ENCODE measurements around the gene MAP3K7CL.
"Not testable (repeated sequence)": the region's sequence is repeated elsewhere in the genome, so short reads cannot be mapped to it uniquely, and the experiment has no call there.

Gene MAP3K7CL

DNA sequence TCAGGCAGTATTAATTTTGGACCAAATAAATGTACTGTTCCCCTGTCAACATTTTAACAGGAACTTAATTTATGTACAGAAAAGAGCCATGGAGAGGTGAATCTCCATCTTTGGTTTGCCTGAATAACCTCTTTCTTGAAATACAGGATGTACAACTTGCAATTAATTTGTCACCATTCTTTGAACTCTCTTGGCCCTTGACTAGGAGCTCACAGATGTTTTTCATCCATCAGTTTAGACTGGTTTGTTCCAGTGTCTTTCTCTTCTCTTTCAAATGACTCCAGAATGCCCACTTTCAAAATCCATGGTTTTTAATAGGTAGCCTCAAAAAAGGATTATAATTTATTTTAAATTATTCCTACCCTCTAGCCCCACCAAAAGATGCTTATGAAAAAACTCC, 5.0 kb downstream of the MAP3K7CL start:
- no peak for DNase-seq

- no peak for DNase-seq
These were observed 5.6 kb downstream of the MAP3K7CL start for GRCh38 chr21:29136033-29136432.

DNA sequence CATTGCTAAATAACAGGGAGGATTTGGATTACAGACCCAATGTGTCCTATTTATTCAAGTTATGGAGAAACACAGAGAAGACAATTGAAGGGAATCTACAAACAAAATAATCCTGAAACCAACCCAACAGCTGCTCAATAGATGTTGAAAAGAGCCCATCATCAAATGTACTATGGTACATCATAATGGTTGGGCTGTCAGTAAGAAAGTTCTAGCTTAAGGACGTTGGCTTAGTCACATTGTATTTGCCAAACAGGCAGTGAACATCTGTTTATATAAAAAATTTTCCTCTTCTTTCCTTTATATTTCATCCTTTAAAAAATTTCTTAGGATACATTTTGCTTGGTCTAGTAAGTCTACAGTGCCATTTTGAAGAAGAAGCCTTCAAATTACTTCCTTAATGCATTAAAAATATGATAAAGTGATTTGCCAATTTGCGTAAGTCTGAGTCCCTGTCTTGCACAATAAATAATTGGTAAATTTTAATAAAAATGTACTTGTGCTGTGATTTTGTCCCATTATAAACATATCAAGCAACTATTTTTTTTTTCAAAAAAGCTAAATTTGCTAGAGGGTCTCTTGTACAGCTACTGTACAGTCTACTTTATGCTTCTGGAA, 14.4 kb downstream of the MAP3K7CL start:
- DNase-seq, result no peak

- DNase-seq, result no peak
These were observed 14.9 kb downstream of the MAP3K7CL start for GRCh38 chr21:29145354-29145782.

- DNase-seq, result no peak
These were observed 15.5 kb downstream of the MAP3K7CL start for GRCh38 chr21:29145852-29146453.

GRCh38 chr21:29146726-29147125, 16.3 kb downstream of the MAP3K7CL start:
- DNase-seq, result no peak

DNA sequence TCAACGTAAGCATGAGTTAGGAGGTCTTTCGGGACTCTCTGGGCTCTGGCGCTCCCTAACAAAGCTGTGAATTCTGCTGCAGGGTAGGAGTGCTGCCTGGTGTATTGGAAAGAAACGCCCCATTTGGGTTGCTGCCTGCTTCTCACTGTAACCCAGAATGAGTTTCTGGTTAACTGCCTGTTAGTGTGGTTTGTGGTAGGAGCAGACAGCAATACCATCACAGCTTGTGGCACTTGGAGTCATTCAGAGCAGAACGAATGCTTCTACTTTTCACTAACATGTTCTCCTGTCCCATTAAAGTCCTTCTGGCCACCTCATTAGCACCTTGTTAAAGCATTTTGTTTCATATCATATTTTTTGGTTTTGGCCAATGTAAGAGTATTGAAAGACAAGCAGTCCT, 18.1 kb downstream of the MAP3K7CL start:
- DNase-seq, result no peak

DNA sequence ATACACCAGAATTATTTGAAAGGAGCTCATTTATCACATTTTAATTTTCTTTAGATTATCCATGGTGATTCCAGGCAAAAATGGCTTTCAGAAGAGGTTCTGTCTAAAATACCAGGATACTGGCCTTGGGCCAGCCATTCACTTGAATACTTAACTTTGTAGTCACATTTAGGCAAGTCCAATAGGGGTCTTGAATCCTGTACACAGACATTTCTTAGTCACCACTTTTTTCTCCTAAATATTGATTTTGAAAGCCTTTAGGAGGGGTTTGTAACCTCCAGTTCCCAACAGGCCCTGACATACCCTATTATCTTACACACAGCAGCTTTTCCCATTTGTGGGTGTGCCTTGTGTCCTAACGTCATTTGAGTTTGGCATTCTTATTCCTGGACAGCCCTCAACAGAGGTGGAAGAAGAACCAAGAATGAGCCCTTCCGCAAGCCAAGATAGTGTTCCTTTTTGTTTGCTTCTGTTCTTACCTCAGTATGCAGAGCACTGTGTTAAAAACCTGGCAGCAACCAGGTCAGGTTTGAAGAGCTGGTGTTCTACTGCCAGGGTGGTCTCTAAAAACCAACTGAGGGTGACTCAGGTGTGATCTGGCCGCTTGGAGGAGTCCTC, 19.5 kb downstream of the MAP3K7CL start:
- no peak for DNase-seq

GRCh38 chr21:29151931-29152330, 21.5 kb downstream of the MAP3K7CL start:
- DNase-seq, result no peak

DNA sequence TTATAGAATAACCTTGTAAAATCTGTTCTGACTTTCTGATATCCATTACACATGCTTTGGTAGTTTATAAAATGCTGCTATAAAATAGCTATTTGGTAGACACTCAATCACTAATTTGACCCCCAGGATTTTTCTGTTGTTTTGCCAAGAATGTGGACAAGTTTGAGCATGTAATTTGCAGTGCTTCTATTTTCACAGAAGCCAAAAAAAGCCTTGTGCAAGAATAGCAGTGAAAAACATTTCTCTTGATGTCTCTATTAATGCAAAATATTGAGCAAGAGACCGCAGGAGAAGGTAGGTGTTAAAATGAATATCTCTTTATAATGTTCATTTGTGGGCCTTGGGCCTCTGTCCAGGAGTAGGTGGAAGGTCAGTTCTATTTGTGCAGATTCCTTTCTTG, 22.5 kb downstream of the MAP3K7CL start:
- no peak for DNase-seq

GRCh38 chr21:29154270-29154669, 23.8 kb downstream of the MAP3K7CL start:
- no peak for DNase-seq

DNA sequence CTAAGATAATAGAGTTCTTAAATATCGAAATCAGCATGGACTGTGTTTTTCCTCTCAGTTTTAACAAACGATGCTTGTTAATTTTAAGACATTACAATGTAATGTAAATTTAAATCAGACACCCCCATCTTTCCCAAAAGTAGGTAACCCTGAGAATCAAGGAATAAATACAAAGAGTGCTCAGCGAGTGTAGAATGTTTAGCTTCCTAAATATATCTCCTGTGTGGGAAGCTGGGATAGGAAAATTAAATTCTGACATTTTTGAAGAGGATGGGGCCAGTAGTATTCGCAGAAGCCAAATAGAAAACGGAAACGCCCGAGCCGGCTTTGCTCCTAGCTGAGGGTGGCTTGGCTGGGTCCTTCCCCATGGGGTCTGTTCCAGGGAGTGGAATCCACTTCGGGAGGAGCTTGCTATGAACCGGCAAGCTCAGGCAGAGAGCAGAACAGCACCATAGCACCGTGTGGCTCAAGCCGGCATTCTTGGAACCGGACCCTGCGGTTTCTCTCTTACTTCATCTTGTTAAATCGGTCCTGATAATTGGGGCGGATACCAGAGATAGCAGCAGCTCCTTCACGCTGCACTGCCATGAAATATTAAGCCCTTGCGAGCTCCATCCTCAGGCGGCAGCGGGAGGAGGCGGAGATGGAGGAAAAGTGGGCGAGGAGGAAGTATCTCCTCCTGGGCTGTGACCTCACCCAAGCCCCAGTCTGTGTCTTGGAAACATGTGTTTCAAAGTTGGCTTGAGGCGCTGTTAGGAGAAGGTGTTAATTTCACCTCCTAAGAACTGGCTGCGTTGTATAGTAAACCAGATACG, 24.9 kb downstream of the MAP3K7CL start:
- no peak for DNase-seq

DNA sequence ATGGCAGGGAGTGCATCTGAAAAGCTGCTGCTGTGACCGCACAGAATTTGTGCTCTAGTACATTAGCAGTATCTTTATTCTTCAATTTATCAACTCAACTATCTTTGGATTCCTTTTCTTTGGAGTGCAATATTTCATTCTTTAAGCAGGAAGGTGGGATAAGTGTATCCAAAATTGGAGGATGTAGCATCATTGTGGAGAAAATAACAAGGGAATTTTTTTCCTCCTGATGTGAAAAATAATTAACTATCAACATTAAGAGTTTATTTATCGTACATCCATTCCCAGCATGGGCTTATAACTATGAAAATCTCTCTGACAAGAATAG, 25.5 kb downstream of the MAP3K7CL start:
- no peak for DNase-seq

DNA sequence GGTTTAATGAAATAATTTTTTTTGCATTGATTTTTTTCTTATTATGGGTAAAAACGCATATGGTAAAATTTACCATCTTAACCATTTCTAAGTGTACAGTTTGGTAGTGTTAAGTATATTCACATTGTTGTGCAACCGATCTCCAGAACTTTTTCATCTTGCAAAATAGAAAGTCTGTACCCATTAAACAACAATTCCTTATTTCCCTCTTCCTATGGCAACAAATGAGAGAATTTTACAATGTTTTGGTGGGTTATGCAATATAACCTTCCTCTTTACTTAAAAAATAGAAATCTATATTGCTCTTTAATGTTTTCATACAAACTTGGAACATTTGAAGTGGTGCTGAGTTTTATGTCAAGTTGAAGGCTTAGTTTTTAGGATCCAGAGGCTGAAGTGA, 26.6 kb downstream of the MAP3K7CL start:
- no peak for DNase-seq

DNA sequence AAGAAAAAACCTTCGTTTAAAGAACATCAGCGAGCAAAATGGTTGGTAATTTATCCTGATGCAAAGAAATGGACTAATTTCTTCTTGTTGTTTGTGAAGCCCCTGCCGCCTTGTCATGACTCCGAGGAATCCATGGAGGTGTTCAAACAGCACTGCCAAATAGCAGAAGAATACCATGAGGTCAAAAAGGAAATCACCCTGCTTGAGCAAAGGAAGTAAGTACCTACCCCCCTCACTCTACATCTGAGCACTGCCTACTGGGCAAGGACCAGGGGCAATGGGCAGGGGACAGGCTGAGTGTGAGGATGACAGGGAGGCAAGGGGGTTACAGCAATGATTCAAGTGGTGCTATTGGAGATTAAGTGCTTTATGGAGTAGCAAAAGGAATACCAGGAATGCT, 29.4 kb downstream of the MAP3K7CL start:
- DNase-seq, result no peak

- not testable (repeated sequence) for DNase-seq
These were observed 32.4 kb downstream of the MAP3K7CL start for GRCh38 chr21:29162825-29163224.

- no peak for DNase-seq
These were observed 33.1 kb downstream of the MAP3K7CL start for GRCh38 chr21:29163341-29164115.

DNA sequence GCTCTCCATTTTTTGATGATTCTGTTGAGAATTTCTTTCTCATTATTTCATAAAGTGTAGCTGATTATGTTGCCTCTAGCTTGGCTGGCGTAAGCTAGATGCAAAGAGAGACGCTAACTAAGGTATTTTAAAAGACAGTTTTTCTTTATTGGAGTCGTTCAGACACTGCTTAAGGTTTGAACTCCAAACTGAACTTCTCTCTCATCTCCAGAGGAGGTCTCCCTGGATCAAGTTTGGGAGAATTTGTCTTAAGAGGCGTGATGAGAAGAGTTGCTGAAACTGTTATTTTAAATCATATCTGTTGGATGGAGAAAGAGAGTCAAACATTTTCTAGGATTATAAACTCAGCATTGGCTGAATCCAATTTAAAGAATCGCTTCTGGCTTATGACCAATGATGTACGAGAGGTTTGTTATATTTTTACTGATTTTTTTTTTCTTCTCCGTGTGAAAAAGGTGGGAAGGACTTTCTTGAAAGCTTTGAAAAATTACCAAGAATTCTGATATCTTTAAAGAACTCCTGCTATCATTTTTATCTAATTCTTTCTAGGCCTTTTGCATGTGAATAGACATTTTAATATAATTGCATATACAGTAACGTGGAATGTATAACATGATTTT, 34.0 kb downstream of the MAP3K7CL start:
- DNase-seq, result peak; percentile 45

- no peak for DNase-seq
These were observed 35.9 kb downstream of the MAP3K7CL start for GRCh38 chr21:29166323-29166722.

DNA sequence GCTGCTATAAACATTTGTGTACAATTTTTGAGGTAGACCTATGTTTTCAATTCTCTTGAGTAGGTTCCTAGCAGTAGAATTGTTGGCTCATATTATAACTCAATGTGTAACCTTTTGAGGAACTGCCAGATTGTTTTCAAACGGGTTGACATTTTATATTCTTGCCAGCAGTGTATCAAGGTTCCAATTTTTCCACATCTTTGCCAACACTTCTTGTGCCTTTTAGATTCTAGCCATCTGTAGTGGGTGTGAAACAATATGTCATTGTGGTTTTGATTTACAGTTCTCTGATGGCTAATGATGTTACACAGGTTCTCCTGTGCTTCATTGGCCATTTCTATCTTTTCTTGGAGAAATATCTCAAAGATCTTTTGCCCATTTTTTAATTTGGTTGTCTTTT, 36.4 kb downstream of the MAP3K7CL start:
- no peak for DNase-seq

GRCh38 chr21:29167481-29167880, 37.0 kb downstream of the MAP3K7CL start:
- not testable (repeated sequence) for DNase-seq

- DNase-seq, result no peak
These were observed 38.5 kb downstream of the MAP3K7CL start for GRCh38 chr21:29168891-29169315.

GRCh38 chr21:29170944-29171343, 40.5 kb downstream of the MAP3K7CL start:
- no peak for DNase-seq
